Loucy (cell line): Measurements from ENCODE around the gene SMURF2.
A peak's percentile ranks its signal among the peaks of the same experiment; 100 is the strongest.

Experiments used
- H2AFZ ChIP-seq: fragments of 200-600 bp; sonication (generic); 2 replicates; pipeline ENCODE4 v1.6.0; 2016; ENCODE audit warnings: antibody characterized with exemption, mild to moderate bottlenecking, low read length, moderate library complexity
- H3F3A ChIP-seq: fragments of 200-600 bp; 2 replicates; pipeline ENCODE4 v1.6.0; 2016; ENCODE audit warnings: antibody characterized with exemption, low read depth, mild to moderate bottlenecking
- H3K27me3 ChIP-seq: fragments of 200-600 bp; sonication (generic); 2 replicates; pipeline ENCODE4 v1.6.1; 2014; ENCODE audit warnings: low read length, mild to moderate bottlenecking; ENCODE audit not compliant: insufficient read depth, poor library complexity, severe bottlenecking
- H3K36me3 ChIP-seq: fragments of 200-600 bp; sonication (generic); 2 replicates; pipeline ENCODE4 v1.6.1; 2016; ENCODE audit warnings: low read length; ENCODE audit not compliant: insufficient read depth
- H3K4me1 ChIP-seq: fragments of 200-600 bp; sonication (generic); 2 replicates; pipeline ENCODE4 v1.5.1; 2014; ENCODE audit warnings: low read length, mild to moderate bottlenecking; ENCODE audit not compliant: insufficient read depth, poor library complexity, severe bottlenecking
- H3K4me2 ChIP-seq: fragments of 200-600 bp; sonication (generic); 2 replicates; pipeline ENCODE4 v1.6.0; 2014; ENCODE audit warnings: antibody characterized with exemption, low read length, low read depth, mild to moderate bottlenecking; ENCODE audit not compliant: poor library complexity, severe bottlenecking
- H3K4me3 ChIP-seq: fragments of 200-600 bp; sonication (generic); 2 replicates; pipeline ENCODE4 v1.5.1; 2014; ENCODE audit warnings: low read length, mild to moderate bottlenecking, mixed read lengths; ENCODE audit not compliant: poor library complexity, severe bottlenecking
- H3K79me2 ChIP-seq: fragments of 200-600 bp; sonication (generic); 2 replicates; pipeline ENCODE4 v1.6.1; 2014; ENCODE audit warnings: low read length; ENCODE audit not compliant: insufficient read depth
- H3K9ac ChIP-seq: fragments of 200-600 bp; sonication (generic); 2 replicates; pipeline ENCODE4 v1.6.0; 2014; ENCODE audit warnings: mild to moderate bottlenecking, low read depth, low read length, moderate library complexity; ENCODE audit not compliant: poor library complexity, severe bottlenecking
- H3K9me2 ChIP-seq: fragments of 200-600 bp; sonication (generic); replicated peaks from 2 replicates; pipeline ENCODE4 v1.6.1; 2016; ENCODE audit warnings: low read depth, low read length, mixed read lengths
- H3K9me3 ChIP-seq: fragments of 200-600 bp; sonication (generic); 2 replicates; pipeline ENCODE4 v1.6.1; 2014; ENCODE audit warnings: mild to moderate bottlenecking, antibody characterized with exemption, low read length, low read depth; ENCODE audit not compliant: insufficient read depth
- H4K20me1 ChIP-seq: fragments of 200-600 bp; sonication (generic); 2 replicates; pipeline ENCODE4 v1.6.0; 2014; ENCODE audit warnings: antibody characterized with exemption, low read length, mild to moderate bottlenecking; ENCODE audit not compliant: insufficient read depth, poor library complexity, severe bottlenecking
- EZH2phosphoT487 ChIP-seq: fragments of 200-600 bp; IDR thresholded peaks from 2 replicates; pipeline ENCODE4 v1.6.1; 2018; ENCODE audit warnings: antibody characterized with exemption, mild to moderate bottlenecking, moderate library complexity, borderline replicate concordance
- TF ChIP-seq, protein P1 (sequence below): fragments of 200-600 bp; sonication (generic); conservative IDR thresholded peaks from 2 replicates; pipeline ENCODE4 v1.5.1; 2014; ENCODE audit warnings: mild to moderate bottlenecking, antibody characterized with exemption, low read length

SMURF2 gene

DNA sequence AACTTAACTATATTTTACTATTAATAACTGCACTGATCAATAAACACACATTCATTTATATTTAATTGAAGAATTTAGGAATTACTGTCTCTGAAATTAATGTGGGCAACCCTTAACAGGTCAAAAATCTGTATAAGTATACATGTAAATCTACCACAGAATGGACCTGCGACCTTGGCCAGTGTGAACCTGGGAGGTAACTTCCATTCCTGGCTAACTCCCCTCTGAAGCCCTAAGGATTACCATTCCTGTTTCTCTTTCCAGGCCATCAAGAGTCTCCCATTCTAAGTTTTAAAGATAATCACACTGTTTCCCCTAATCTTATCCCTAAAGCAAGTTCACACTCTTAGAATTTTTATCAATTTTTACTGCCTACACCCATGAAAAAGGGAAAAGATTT is 58.1 kb downstream of the SMURF2 start:
- Histone ChIP-seq H2AFZ (no peak overlapping the region), H3K4me2 (no peak overlapping the region), H3K4me3 (no peak overlapping the region), H3K9me2 (no peaks in the 10 kb centered on the region), H3K79me2 (peaks cover 90% of the 10 kb centered on the region), H4K20me1 (peaks cover 77% of the 10 kb centered on the region), H3F3A (peaks cover 4% of the 10 kb centered on the region), H3K9ac (no peak overlapping the region), H3K9me3 (no peaks in the 10 kb centered on the region), H3K4me1 (peaks cover 18% of the 10 kb centered on the region), H3K36me3 (peaks cover 7% of the 10 kb centered on the region; the same call in 1 of the 2 replicates), H3K27me3 (no peaks in the 10 kb centered on the region)
- TF ChIP-seq, protein P1, sequence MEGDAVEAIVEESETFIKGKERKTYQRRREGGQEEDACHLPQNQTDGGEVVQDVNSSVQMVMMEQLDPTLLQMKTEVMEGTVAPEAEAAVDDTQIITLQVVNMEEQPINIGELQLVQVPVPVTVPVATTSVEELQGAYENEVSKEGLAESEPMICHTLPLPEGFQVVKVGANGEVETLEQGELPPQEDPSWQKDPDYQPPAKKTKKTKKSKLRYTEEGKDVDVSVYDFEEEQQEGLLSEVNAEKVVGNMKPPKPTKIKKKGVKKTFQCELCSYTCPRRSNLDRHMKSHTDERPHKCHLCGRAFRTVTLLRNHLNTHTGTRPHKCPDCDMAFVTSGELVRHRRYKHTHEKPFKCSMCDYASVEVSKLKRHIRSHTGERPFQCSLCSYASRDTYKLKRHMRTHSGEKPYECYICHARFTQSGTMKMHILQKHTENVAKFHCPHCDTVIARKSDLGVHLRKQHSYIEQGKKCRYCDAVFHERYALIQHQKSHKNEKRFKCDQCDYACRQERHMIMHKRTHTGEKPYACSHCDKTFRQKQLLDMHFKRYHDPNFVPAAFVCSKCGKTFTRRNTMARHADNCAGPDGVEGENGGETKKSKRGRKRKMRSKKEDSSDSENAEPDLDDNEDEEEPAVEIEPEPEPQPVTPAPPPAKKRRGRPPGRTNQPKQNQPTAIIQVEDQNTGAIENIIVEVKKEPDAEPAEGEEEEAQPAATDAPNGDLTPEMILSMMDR, result no peak
- no peak for TF ChIP-seq EZH2phosphoT487

DNA sequence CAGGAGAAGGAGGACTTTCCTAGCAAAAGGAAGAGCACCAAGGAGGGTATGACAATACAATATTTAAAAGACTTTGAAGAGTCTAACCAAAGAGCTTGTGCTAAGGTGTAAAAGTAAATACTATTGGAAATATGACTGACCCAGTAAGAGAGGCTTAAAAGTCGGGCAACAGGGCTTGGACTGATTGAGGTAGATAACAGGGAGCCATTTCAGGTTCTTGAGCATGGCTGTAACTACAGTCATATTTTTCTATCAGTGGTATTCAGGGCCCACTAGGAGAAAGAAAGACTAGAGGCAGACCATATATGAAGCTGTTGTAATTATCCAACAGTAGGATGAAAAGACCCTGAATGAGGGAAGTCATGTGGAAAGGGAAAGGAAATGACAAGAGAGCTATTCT is 62.3 kb downstream of the SMURF2 start:
- Histone ChIP-seq H3K27me3 (no peaks in the 10 kb centered on the region), H3K4me2 (peak overlapping the region; percentile 61), H2AFZ (no peak overlapping the region), H3F3A (peaks cover 4% of the 10 kb centered on the region), H3K4me3 (peak overlapping the region; percentile 9), H3K4me1 (peaks cover 15% of the 10 kb centered on the region), H3K9ac (no peak overlapping the region), H3K79me2 (peaks cover 94% of the 10 kb centered on the region), H3K9me2 (no peaks in the 10 kb centered on the region), H3K9me3 (no peaks in the 10 kb centered on the region), H4K20me1 (peaks cover 65% of the 10 kb centered on the region), H3K36me3 (peaks cover 39% of the 10 kb centered on the region; the same call in 1 of the 2 replicates)
- TF ChIP-seq, protein P1, result no peak
- no peak for TF ChIP-seq EZH2phosphoT487

DNA sequence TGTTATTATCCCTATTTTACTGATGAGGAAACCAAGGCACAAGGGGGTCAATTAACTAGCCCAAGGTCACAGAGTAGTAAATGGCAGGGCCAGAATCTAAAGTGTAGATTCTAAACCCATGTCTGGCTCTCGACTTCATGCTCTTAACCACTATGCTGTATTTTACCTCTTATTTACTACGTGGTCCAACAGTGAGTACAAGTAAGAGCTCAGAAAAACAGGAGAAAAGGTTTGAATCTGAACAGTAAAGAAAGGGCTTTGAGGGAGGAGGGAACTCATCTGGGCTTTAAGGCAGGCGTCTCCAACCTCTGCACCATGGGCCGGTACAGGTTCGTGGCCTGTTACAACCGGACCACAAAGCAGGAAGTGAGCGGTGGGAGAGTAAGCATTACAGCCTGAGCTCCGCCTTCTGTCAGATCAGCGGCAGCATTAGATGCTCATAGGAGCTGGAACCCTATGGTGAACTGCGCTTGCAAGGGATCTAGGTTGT is 62.9 kb downstream of the SMURF2 start:
- peaks cover 94% of the 10 kb centered on the region for H3K79me2 ChIP-seq
- no peak overlapping the region for H2AFZ ChIP-seq
- H3K9ac ChIP-seq, result no peak overlapping the region
- H3K9me2 ChIP-seq, result no peaks in the 10 kb centered on the region
- peak overlapping the region; percentile 9 for H3K4me3 ChIP-seq
- H3F3A ChIP-seq, result peaks cover 3% of the 10 kb centered on the region
- peaks cover 45% of the 10 kb centered on the region; the same call in 1 of the 2 replicates for H3K36me3 ChIP-seq
- no peaks in the 10 kb centered on the region for H3K9me3 ChIP-seq
- peaks cover 62% of the 10 kb centered on the region for H4K20me1 ChIP-seq
- no peak for TF ChIP-seq EZH2phosphoT487
- TF ChIP-seq, protein P1, result no peak
- H3K4me1 ChIP-seq, result peaks cover 15% of the 10 kb centered on the region
- H3K27me3 ChIP-seq, result no peaks in the 10 kb centered on the region
- H3K4me2 ChIP-seq, result peak overlapping the region; percentile 61
